ENCODE data around the gene SORL1-AS1.

SORL1-AS1 gene

DNA sequence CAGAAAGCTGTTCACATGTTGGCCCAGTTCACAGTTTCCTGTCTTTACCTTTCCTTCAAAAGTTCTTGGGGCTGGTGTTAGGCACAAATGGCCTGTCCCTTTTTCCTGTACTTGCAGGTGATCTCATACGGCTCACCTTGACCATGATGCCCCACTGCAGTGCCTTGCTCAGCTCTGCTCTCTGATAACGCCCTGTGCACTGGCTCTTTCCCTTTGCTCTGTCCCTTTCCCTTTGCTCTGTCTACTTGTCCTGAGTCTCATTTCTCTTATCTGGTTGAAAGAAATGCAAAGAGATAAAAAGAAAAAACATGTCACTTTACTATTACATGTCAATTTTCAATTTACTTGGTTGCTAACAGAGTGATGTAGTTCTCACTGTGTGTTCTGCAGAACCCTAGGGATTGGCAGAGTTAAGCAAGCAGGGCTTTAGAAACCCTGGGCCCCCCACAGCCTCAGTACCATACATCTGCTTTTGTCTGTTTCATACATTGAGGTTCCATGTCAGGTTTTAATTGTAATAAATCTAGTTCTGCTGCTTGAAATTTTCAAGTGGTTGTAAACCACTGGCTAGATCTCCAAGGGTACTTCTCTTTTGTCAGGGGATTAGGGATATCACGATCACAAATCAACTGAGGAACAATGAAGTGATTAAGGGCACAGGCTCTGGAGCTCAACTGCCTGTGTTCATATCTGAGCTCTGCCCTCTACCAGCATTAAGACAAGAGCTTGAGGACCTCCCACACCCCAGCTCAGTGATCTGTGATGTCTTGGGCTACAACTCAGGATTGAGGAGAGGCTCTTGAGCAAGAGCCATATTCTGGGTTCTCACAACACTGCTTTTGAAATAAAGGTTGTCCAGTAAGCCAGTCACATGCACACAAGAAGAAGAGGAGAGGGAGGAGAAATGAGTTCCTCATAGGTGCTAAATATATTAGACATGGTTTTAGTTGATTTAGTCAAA lies 16.9 kb downstream of the SORL1-AS1 start:
- no peak for DNase-seq (ENCODE audit: low read depth)
- H3K4me3 ChIP-seq (ENCODE audit: low read depth, low read length) = no peak overlapping the region

DNA sequence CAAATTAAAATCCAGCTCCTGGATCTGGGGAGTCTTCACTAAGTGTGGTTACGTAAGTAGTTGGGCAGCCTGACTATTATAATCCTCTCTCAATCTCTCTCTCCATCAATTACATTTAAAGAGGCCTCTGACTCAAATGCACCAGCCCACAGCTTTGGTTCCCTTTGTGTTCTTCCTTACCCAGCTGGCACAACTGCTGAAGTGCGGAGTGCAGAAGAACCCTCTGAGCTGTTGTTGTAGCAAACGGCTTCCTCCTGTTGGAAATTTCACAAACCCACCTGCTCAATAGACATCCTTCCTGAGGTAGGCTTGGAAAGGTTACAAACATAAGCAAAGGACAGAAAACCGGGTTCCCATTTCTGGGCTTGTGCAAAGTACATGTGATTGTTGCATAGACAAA lies 17.6 kb downstream of the SORL1-AS1 start:
- no peak overlapping the region for H3K4me3 ChIP-seq (ENCODE audit: low read depth, low read length)
- no peak for DNase-seq (ENCODE audit: low read depth)

DNA sequence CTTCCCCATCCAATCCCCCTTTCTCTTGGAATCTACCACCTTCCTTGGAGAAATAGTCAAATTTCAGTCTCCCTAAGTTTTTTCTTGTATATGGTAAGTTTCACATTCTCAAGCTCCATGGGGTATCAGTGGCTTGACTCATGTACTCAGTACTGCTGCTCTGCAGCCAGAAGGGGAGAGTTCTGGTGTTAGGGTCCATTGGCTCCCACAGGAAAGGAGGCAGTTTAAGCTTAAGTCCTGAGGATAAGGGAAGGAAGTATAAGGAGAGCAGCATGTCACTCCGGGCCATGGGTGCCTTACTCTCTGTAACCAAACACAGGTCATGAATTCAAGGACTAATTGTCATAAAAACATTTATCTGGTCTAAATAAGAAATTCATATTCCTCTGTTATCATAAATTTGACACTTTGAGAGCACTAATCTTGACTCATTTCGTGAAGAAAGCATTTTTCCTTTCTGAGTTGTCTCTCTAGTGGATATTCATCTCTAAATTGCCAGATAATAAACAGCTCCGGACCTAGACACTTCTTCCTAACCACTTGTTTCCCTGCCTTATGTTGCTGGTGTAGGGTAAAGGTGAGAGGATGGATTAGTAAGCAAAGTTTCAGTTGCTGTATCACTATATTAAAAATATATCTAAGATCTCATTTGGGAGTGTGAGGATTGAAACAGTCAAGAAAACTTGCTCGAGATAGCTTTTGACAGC lies 20.8 kb downstream of the SORL1-AS1 start:
- H3K4me3 ChIP-seq (ENCODE audit: low read depth, low read length) = no peak overlapping the region
- no peak for DNase-seq (ENCODE audit: low read depth)

DNA sequence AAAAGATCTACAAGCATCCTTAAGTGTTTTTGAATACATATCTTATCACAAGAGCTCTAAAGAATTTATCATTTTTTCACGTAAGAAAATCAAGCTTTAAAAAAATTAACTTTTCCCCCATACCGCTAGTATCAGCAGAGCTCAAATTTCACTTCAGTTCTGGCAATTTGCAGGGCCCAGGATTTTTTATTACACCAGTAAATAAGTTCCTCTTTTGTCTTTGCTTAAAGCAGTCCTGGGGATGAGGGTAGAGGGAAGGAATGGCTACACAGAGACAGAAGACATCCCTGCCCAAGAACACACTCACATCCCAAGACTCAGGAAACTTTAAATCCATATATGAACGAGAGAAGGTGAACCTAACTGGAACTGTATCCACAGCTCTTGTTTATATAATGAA lies 23.2 kb downstream of the SORL1-AS1 start:
- DNase-seq (ENCODE audit: low read depth) = no peak
- H3K4me3 ChIP-seq (ENCODE audit: low read depth, low read length) = no peak overlapping the region

DNA sequence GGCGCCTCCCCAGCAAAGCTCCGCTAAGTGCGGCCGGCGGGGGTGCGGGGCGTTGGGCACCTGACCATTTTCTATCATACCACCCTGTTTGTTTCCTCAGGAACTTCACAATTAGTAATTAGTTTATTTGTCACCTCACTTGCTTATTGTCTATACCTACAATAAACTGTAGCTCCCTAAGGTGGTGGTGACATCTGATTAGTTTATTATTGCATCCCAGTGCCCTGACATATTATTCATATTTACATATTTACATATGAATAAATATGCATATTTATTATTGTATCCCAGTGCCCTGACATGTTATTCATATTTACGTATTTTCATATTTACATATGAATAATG lies 25.4 kb downstream of the SORL1-AS1 start:
- no peak overlapping the region for H3K4me3 ChIP-seq (ENCODE audit: low read depth, low read length)
- DNase-seq (ENCODE audit: low read depth) = no peak

DNA sequence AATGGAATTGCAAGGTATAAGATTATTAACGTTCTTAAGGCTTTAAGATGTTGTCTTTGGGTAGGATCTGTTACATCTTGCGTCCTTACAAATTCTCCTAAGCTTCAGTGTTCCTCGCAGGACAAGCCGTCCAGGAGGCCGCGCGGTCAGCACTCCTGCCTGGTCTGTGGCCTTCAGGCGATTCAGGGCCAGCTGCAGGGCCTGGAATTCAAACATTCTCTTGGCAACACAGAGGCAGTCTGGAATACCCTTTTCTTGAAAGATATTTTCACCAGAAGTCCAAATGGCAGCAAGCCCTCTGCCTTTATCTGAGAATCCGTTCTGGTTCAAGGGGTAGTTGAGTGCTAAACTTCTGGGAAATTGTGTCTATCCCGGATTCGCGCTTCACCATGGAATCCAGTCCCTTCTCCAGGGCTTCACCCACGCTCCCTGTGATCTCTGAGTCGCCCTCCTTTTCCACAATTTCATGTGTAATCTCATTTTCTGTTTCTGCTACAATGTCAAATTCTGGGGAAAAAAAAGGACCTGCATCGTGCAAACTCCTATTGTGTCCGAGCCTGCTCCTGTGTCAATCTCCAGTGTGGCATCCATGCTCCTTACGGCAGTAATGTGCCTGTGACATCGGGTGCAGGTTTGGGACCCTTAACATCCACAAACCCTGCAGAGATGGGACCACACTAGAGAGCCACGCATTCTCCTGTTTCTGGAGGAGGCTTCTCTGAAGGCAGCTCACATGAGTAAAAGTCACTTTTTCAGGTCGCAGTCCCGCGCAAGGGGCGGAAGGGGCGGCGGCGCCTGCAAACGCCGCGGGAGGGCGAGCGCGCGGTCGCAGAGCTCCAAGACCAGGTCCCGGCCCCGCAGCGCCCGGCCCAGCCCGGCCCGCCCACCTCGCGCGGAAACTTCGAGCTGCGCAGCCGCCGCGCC lies 26.0 kb downstream of the SORL1-AS1 start:
- DNase-seq (ENCODE audit: low read depth) = no peak
- H3K4me3 ChIP-seq (ENCODE audit: low read depth, low read length) = no peak overlapping the region

DNA sequence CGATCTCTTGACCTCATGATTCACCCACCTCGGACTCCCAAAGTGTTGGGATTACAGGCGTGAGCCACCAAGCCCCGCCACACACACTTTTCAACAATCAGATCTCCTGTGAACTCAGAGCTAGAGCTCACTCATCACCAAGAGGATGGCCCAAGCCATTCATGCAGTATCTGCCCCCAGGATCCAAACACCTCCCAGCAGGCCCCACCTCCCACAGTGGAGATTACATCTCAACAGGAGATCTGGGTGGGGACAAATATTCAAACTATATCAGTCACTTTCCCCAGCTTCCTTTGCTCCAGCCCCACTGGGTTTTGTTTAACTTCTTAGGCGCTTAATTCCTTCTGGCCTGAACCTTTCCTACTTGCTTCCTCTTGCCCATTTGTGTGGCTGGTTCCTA lies 26.9 kb downstream of the SORL1-AS1 start:
- no peak for DNase-seq (ENCODE audit: low read depth)
- no peak overlapping the region for H3K4me3 ChIP-seq (ENCODE audit: low read depth, low read length)

DNA sequence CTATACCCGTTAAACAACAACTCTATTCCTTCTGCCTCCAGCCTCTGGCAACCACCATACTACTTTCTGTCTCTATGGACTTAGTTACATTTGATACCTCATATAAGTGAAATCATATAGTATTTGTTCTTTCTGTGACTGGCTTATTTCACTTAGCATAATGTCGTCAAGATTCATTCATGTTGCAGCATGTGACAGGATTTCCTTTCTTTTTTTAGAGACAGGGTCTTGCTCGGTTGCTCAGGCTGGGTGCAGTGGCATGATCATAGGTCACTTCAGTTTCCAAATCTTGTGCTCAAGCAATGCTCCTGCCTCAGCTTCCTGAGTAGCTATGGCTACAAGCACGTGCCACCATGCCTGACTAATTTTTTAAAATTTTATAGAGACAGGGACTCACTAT lies 30.1 kb downstream of the SORL1-AS1 start:
- DNase-seq (ENCODE audit: low read depth) = no peak
- no peak overlapping the region for H3K4me3 ChIP-seq (ENCODE audit: low read depth, low read length)

DNA sequence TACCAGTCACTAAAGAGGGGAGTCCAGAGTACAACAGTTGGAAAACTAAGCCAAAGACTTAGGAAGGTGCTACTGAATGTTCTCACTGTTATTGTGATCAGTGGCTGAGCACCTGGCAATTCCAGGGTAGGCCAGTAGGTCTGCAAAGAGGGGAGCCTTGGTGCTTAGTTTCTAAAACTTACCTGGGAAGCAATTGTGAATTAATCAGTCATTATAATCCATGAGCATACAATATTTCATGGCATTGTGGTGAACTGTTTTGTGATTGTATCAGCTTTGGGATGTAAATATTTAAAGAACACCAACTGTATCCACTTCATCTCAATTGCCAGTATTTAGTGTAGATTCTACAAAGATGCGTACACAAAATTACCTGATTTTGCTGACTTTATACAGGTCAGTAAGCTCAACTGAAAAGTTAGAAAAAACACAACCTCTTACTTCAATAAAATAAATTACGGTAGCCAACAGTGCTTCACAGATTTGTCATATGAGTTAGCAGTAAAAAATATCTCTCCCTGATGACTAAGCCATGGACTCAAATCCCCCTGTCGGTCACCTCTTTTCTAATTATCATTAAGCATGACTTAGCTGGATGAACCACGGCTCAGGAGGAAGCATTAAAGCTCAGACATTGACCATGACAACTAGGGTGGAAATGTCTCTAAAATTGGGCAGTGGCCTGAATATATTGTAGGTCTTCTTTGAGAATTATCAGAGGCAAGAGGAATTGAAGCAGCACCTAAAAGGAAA lies 31.4 kb downstream of the SORL1-AS1 start:
- H3K4me3 ChIP-seq (ENCODE audit: low read depth, low read length) = no peak overlapping the region
- no peak for DNase-seq (ENCODE audit: low read depth)

DNA sequence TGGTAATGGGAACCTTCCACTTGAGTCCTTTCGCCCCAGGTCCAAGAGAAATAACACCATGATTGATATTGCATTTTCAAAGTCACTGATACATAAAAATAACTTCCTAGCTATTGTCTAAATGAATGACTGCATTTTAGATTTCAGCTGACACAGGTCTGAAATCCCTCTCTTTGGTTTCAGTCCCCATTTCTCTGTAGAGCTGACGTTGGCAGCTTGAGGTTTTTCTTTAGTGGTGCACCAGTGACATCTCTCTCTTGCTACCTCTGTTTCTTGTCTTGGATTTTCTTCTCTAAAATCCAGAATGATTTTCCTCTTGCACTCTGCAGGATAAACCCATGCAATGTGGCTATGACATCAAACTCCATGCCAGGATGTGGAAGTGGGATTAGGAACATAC lies 32.4 kb downstream of the SORL1-AS1 start:
- no peak for DNase-seq (ENCODE audit: low read depth)
- H3K4me3 ChIP-seq (ENCODE audit: low read depth, low read length) = no peak overlapping the region

DNA sequence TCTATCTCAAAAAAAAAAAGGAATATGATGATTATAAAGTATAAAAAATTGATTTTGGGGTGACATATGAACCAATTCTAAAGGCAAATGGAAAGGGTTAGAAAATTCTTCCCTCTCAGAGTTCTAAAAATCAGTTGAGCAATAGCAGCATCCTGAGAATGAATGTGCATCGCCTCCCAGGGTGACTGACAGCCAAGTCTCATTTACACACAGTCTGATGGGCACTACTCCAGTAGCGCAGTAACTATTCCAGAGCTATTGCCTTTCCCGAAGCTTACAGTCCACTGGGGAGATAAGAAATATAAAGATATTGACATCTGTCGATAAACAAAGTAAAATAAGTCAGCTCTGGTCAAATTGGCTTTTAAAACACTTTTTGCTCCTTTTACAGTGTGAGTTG lies 32.9 kb downstream of the SORL1-AS1 start:
- no peak overlapping the region for H3K4me3 ChIP-seq (ENCODE audit: low read depth, low read length)
- no peak for DNase-seq (ENCODE audit: low read depth)

DNA sequence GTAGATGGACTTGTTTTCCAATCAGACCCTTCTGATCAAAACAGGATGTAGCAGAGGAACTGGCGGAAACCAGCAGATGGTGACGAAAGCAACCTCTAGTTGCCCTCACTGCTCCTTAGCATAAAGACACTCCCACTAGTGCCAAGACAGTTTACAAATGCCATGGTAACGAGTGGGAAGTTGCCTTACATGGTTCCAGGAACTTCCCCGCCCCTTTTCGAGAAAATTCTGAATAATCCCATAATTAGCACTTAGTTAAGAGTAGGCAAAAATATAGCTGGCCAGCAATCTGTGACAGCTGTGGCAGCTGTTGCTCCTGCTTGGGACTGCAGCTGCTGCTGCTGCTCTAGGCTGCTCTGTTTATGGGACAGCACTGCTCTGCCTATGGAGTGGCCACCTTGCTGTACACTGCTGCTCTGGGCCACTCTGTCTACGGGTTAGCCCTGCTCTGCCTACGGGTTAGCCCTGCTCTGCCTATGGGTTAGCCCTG lies 34.1 kb downstream of the SORL1-AS1 start:
- no peak overlapping the region for H3K4me3 ChIP-seq (ENCODE audit: low read depth, low read length)
- DNase-seq (ENCODE audit: low read depth) = no peak

DNA sequence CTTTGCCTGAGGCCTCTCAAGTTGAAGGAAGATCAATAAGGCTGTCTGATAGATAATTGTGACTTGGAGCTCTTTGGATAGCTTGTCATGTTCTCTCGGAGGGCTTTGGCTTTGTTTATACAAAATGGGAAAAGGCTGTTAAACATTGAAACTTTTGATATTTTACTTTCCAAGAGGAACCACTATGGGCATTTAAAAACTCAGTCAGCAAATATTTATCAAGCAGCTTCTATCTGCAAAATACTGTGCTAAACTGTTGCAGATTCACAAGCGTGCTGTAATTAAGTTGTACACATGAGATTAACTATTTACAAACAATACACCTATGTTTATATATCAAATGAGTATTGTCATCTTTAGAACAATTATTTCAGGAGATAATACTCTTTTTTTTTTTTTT lies 35.2 kb downstream of the SORL1-AS1 start:
- no peak overlapping the region for H3K4me3 ChIP-seq (ENCODE audit: low read depth, low read length)

DNA sequence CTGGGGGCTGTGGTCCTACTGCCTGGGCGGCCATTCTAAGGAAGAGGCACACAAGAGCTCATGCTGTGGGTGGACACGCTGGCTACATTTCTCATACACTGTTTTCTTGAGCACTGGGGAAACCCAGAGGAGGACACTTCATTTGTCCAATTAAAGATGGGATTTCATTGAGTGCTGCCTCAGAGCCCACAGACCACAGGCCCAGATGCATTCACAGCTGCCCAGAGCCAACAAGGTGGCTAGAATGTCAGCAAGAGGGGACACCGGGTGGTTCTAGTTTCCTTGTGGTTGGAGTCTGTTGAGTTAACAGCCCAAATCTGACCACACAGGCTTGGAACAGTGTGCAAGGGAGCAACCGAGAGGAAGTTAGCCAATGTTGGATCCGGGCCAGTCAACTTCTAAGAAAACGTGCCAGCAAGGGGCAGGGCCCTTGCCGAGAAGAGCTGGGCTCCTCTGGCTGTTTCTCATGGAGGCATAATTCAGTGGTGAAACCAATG lies 35.7 kb downstream of the SORL1-AS1 start:
- DNase-seq (ENCODE audit: low read depth) = peak; percentile 90
- no peak overlapping the region for H3K4me3 ChIP-seq (ENCODE audit: low read depth, low read length)

More for the DNA sequence above, 35.2 kb downstream of the SORL1-AS1 start:
- DNase-seq (ENCODE audit: low read depth) = no peak

DNA sequence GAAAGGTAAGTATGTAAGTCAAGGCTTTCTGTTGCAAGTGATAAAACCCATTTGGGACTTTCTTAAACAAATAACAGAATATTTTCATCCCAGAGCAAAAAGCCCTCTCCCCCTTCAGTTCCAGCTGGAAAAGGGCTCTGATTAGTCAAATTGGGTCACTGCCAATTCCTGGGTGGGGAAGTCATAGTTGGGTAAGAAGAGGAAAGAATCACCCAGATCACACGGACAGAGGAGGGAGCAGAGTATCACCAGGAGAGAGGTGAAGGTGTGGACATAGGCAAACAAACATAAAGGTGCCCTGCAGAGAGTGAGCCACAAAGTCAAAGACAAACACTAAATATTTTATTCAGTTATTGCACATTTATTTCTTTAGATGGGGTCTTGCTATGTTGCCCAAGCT lies 36.9 kb downstream of the SORL1-AS1 start:
- DNase-seq (ENCODE audit: low read depth) = no peak
- no peak overlapping the region for H3K4me3 ChIP-seq (ENCODE audit: low read depth, low read length)

DNA sequence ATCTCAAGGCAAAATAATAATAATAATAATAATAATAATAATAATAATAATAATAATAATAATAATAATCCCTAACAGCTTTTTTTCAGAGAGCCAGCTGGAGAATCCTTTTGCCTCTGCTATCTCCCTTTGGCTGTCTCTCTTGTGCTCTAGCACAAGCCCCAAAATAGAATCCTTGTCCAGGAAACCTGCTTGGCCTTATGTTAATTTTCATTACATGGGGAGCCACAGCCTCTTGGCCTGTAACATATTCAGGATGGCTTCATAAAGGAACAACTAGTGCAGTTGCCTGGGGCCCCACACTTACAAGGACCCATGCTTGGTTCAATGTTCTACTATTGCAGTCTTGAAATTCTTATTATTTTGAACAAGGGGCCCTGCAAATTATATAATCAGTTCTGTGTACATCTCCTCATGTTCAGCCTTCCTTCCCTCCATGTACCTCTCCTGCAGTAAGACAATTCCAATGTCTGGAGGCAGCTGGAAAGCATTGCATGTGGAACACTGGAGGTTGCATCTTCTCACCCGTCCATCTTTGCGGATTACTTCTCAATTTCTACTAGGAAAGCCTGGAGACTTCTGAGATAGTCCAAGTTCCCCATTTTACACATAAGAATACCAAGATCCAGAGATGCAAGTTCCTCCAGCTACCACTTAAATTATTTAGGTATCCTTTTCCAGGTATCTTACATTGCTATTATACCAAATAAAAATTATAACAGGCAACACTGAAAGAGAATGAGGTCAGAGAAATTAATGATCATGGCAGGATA lies 38.4 kb downstream of the SORL1-AS1 start:
- H3K4me3 ChIP-seq (ENCODE audit: low read depth, low read length) = no peak overlapping the region
- no peak for DNase-seq (ENCODE audit: low read depth)

DNA sequence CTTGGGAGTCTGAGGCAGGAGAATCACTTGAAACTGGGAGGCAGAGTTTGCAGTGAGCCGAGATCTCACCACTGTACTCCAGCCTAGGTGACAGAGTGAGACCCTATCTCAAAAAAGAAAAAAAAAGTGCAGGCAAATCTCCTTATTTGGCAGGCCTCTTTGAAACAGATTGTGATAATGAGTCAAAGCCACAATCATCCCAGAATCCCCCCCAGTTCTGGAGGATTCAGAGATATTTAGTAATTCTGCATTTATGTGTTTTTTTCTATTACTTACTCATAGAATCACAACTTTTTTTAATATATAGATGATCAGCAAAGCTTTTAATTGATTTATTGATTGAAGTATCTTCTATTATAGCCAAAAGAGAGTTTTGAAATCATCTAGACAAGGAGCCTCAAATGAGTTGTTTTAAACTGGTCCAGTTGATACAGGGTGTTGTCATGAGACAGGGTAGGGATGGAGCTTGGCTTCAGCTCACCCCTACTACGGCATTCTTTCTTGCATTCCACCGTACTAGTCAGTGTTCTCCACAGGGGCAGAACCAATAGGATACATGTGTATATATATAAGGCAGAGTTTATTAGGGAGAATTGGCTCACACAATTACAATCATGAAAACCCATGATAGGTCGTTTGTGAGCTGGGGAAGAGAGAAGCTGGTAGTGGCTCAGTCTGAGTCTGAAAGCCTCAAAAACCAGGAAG lies 39.9 kb downstream of the SORL1-AS1 start:
- no peak overlapping the region for H3K4me3 ChIP-seq (ENCODE audit: low read depth, low read length)
- no peak for DNase-seq (ENCODE audit: low read depth)
